ENCODE measurements around the gene HSD17B4. TPM values are rescaled to one million over a fixed set of nuclear protein-coding genes. Genes with fewer than 3 reads are reported as not detected.
A peak's percentile ranks its signal among the peaks of the same experiment; 100 is the strongest.

The HSD17B4 gene
- total RNA-seq, 1 experiment from 2014 or later, result 362 TPM

DNA sequence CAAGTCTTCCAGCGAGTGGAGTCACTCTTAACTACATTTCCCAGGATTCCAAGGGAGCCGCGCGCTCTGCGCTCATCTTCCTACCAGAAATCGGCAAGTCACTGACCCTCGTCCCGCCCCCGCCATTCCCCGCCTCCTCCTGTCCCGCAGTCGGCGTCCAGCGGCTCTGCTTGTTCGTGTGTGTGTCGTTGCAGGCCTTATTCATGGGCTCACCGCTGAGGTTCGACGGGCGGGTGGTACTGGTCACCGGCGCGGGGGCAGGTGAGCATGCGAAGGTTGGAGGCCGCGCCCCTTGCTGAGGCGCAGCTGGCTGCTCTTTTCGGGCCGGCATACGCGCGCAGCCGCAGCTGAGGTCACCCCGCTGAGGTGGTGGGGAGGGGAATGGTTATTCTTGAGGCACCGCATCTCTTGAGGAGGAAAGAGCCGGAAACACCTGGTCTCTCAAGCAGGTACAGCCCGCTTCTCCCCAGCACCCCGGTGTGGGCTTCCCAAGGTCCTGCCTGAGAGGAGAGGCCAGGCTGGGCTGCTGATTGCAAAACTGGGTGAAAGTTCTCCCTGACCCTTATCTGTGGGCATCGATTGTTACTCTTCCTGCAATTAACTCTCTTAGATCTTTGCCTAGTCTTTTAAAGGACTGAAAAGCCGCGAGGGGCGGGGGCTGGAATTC, at the start of gene HSD17B4 (continued):
- TF ChIP-seq, protein P1, sequence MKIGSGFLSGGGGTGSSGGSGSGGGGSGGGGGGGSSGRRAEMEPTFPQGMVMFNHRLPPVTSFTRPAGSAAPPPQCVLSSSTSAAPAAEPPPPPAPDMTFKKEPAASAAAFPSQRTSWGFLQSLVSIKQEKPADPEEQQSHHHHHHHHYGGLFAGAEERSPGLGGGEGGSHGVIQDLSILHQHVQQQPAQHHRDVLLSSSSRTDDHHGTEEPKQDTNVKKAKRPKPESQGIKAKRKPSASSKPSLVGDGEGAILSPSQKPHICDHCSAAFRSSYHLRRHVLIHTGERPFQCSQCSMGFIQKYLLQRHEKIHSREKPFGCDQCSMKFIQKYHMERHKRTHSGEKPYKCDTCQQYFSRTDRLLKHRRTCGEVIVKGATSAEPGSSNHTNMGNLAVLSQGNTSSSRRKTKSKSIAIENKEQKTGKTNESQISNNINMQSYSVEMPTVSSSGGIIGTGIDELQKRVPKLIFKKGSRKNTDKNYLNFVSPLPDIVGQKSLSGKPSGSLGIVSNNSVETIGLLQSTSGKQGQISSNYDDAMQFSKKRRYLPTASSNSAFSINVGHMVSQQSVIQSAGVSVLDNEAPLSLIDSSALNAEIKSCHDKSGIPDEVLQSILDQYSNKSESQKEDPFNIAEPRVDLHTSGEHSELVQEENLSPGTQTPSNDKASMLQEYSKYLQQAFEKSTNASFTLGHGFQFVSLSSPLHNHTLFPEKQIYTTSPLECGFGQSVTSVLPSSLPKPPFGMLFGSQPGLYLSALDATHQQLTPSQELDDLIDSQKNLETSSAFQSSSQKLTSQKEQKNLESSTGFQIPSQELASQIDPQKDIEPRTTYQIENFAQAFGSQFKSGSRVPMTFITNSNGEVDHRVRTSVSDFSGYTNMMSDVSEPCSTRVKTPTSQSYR (CRISPR knock-in tag; IDR thresholded peaks at IDR 0.05), result peak; percentile 52; the same call in 1 of the 2 replicates
- TF ChIP-seq, protein P2, sequence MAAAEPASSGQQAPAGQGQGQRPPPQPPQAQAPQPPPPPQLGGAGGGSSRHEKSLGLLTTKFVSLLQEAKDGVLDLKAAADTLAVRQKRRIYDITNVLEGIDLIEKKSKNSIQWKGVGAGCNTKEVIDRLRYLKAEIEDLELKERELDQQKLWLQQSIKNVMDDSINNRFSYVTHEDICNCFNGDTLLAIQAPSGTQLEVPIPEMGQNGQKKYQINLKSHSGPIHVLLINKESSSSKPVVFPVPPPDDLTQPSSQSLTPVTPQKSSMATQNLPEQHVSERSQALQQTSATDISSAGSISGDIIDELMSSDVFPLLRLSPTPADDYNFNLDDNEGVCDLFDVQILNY (CRISPR knock-in tag; IDR thresholded peaks at IDR 0.05), result peak; percentile 70; the same call in 1 of the 2 replicates
- TF ChIP-seq ZNF317 (CRISPR knock-in tag; IDR thresholded peaks at IDR 0.05; ENCODE audit: borderline replicate concordance, low read depth) (no peak), ESRRA (CRISPR knock-in tag; IDR thresholded peaks at IDR 0.05; ENCODE audit: borderline replicate concordance) (no peak), TEAD1 (CRISPR knock-in tag; IDR thresholded peaks at IDR 0.05) (peak; percentile 83), ZBTB21 (CRISPR knock-in tag; IDR thresholded peaks at IDR 0.05; ENCODE audit: borderline replicate concordance) (no peak), NFE2L1 (CRISPR knock-in tag; IDR thresholded peaks at IDR 0.05) (peak; percentile 26; the same call in 1 of the 2 replicates), GABPB1 (CRISPR knock-in tag; IDR thresholded peaks at IDR 0.05) (peak; percentile 15; the same call in 1 of the 2 replicates), MYBL2 (CRISPR knock-in tag; IDR thresholded peaks at IDR 0.05) (peak; percentile 77; the same call in 1 of the 2 replicates), SP1 (CRISPR knock-in tag; conservative IDR thresholded peaks at IDR 0.05) (peak; percentile 68), FOXK1 (CRISPR knock-in tag; IDR thresholded peaks at IDR 0.05) (peak; percentile 71), HMGA2 (CRISPR knock-in tag; IDR thresholded peaks at IDR 0.05) (no peak)
- TF ChIP-seq, protein P3, sequence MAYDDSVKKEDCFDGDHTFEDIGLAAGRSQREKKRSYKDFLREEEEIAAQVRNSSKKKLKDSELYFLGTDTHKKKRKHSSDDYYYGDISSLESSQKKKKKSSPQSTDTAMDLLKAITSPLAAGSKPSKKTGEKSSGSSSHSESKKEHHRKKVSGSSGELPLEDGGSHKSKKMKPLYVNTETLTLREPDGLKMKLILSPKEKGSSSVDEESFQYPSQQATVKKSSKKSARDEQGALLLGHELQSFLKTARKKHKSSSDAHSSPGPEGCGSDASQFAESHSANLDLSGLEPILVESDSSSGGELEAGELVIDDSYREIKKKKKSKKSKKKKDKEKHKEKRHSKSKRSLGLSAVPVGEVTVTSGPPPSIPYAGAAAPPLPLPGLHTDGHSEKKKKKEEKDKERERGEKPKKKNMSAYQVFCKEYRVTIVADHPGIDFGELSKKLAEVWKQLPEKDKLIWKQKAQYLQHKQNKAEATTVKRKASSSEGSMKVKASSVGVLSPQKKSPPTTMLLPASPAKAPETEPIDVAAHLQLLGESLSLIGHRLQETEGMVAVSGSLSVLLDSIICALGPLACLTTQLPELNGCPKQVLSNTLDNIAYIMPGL (CRISPR knock-in tag; IDR thresholded peaks at IDR 0.05), result peak; percentile 56; the same call in 1 of the 2 replicates
- TF ChIP-seq, protein P4, sequence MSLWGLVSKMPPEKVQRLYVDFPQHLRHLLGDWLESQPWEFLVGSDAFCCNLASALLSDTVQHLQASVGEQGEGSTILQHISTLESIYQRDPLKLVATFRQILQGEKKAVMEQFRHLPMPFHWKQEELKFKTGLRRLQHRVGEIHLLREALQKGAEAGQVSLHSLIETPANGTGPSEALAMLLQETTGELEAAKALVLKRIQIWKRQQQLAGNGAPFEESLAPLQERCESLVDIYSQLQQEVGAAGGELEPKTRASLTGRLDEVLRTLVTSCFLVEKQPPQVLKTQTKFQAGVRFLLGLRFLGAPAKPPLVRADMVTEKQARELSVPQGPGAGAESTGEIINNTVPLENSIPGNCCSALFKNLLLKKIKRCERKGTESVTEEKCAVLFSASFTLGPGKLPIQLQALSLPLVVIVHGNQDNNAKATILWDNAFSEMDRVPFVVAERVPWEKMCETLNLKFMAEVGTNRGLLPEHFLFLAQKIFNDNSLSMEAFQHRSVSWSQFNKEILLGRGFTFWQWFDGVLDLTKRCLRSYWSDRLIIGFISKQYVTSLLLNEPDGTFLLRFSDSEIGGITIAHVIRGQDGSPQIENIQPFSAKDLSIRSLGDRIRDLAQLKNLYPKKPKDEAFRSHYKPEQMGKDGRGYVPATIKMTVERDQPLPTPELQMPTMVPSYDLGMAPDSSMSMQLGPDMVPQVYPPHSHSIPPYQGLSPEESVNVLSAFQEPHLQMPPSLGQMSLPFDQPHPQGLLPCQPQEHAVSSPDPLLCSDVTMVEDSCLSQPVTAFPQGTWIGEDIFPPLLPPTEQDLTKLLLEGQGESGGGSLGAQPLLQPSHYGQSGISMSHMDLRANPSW (CRISPR knock-in tag; conservative IDR thresholded peaks at IDR 0.05; ENCODE audit: low read depth), result no peak
- TF ChIP-seq, protein P5, sequence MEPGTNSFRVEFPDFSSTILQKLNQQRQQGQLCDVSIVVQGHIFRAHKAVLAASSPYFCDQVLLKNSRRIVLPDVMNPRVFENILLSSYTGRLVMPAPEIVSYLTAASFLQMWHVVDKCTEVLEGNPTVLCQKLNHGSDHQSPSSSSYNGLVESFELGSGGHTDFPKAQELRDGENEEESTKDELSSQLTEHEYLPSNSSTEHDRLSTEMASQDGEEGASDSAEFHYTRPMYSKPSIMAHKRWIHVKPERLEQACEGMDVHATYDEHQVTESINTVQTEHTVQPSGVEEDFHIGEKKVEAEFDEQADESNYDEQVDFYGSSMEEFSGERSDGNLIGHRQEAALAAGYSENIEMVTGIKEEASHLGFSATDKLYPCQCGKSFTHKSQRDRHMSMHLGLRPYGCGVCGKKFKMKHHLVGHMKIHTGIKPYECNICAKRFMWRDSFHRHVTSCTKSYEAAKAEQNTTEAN (CRISPR knock-in tag; IDR thresholded peaks at IDR 0.05), result 0 out of 2 replicates have a peak, but pooled peaks have one; percentile 26
- TF ChIP-seq, protein P6, sequence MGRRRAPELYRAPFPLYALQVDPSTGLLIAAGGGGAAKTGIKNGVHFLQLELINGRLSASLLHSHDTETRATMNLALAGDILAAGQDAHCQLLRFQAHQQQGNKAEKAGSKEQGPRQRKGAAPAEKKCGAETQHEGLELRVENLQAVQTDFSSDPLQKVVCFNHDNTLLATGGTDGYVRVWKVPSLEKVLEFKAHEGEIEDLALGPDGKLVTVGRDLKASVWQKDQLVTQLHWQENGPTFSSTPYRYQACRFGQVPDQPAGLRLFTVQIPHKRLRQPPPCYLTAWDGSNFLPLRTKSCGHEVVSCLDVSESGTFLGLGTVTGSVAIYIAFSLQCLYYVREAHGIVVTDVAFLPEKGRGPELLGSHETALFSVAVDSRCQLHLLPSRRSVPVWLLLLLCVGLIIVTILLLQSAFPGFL (CRISPR knock-in tag; IDR thresholded peaks at IDR 0.05; ENCODE audit: borderline replicate concordance), result no peak
- TF ChIP-seq, protein P7, sequence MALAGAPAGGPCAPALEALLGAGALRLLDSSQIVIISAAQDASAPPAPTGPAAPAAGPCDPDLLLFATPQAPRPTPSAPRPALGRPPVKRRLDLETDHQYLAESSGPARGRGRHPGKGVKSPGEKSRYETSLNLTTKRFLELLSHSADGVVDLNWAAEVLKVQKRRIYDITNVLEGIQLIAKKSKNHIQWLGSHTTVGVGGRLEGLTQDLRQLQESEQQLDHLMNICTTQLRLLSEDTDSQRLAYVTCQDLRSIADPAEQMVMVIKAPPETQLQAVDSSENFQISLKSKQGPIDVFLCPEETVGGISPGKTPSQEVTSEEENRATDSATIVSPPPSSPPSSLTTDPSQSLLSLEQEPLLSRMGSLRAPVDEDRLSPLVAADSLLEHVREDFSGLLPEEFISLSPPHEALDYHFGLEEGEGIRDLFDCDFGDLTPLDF (CRISPR knock-in tag; IDR thresholded peaks at IDR 0.05), result peak; percentile 44; the same call in 1 of the 2 replicates
- TF ChIP-seq, protein P8, sequence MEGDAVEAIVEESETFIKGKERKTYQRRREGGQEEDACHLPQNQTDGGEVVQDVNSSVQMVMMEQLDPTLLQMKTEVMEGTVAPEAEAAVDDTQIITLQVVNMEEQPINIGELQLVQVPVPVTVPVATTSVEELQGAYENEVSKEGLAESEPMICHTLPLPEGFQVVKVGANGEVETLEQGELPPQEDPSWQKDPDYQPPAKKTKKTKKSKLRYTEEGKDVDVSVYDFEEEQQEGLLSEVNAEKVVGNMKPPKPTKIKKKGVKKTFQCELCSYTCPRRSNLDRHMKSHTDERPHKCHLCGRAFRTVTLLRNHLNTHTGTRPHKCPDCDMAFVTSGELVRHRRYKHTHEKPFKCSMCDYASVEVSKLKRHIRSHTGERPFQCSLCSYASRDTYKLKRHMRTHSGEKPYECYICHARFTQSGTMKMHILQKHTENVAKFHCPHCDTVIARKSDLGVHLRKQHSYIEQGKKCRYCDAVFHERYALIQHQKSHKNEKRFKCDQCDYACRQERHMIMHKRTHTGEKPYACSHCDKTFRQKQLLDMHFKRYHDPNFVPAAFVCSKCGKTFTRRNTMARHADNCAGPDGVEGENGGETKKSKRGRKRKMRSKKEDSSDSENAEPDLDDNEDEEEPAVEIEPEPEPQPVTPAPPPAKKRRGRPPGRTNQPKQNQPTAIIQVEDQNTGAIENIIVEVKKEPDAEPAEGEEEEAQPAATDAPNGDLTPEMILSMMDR (IDR thresholded peaks at IDR 0.05), result no peak
- TF ChIP-seq, protein P9, sequence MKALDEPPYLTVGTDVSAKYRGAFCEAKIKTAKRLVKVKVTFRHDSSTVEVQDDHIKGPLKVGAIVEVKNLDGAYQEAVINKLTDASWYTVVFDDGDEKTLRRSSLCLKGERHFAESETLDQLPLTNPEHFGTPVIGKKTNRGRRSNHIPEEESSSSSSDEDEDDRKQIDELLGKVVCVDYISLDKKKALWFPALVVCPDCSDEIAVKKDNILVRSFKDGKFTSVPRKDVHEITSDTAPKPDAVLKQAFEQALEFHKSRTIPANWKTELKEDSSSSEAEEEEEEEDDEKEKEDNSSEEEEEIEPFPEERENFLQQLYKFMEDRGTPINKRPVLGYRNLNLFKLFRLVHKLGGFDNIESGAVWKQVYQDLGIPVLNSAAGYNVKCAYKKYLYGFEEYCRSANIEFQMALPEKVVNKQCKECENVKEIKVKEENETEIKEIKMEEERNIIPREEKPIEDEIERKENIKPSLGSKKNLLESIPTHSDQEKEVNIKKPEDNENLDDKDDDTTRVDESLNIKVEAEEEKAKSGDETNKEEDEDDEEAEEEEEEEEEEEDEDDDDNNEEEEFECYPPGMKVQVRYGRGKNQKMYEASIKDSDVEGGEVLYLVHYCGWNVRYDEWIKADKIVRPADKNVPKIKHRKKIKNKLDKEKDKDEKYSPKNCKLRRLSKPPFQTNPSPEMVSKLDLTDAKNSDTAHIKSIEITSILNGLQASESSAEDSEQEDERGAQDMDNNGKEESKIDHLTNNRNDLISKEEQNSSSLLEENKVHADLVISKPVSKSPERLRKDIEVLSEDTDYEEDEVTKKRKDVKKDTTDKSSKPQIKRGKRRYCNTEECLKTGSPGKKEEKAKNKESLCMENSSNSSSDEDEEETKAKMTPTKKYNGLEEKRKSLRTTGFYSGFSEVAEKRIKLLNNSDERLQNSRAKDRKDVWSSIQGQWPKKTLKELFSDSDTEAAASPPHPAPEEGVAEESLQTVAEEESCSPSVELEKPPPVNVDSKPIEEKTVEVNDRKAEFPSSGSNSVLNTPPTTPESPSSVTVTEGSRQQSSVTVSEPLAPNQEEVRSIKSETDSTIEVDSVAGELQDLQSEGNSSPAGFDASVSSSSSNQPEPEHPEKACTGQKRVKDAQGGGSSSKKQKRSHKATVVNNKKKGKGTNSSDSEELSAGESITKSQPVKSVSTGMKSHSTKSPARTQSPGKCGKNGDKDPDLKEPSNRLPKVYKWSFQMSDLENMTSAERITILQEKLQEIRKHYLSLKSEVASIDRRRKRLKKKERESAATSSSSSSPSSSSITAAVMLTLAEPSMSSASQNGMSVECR (CRISPR knock-in tag; IDR thresholded peaks at IDR 0.05; ENCODE audit: borderline replicate concordance), result no peak

Measured in WTC11 (cell line).